HEK293 (cell line): ENCODE measurements around the gene RBM27.
"Not testable (repeated sequence)": the region's sequence is repeated elsewhere in the genome, so short reads cannot be mapped to it uniquely, and the experiment has no call there.

Source experiments
- CTCF ChIA-PET: fragments of 350-600 bp; formaldehyde crosslinking; extraction: SDS; loops from one replicate; lab custom pipeline; 2021; ENCODE audit warnings: antibody characterized with exemption; lab: Yijun Ruan, JAX
- POLR2A ChIA-PET: fragments of 300-600 bp; formaldehyde crosslinking; extraction: SDS; loops from one replicate; lab custom pipeline; 2020; ENCODE audit warnings: antibody characterized with exemption, inconsistent platforms; lab: Yijun Ruan, JAX
- H3K27ac ChIP-seq: fragments of 200-500 bp; sonication (Bioruptor generic); 2 replicates; pipeline ENCODE4 v1.5.1; 2014; ENCODE audit warnings: low read depth, low read length, control low read depth, inconsistent platforms; ENCODE audit errors: extremely low read depth
- H3K36me3 ChIP-seq, 2 experiments: fragments of 200-500 bp in 1 of 2; sonication (Bioruptor generic) in 1 of 2; 1 replicate in 1 of 2; 2 replicates in 1 of 2; pipeline ENCODE4 v1.5.1; 2014 to 2017; ENCODE audit warnings: inconsistent platforms in 2 of 2, low read length in 2 of 2; ENCODE audit not compliant: control insufficient read depth in 2 of 2, insufficient read depth in 1 of 2
- H3K4me1 ChIP-seq: fragments of 200-500 bp; sonication (Bioruptor generic); 2 replicates; pipeline ENCODE4 v1.5.1; 2014; ENCODE audit warnings: mild to moderate bottlenecking, low read length, inconsistent platforms; ENCODE audit not compliant: control insufficient read depth, insufficient read depth
- H3K4me3 ChIP-seq: 2 replicates; pipeline ENCODE4 v1.5.1; 2011; ENCODE audit warnings: low read depth, mild to moderate bottlenecking, control low read depth, low read length, moderate library complexity
- H3K9me3 ChIP-seq: fragments of 200-500 bp; sonication (Bioruptor generic); 2 replicates; pipeline ENCODE4 v1.5.1; 2014; ENCODE audit warnings: low read depth, low read length, inconsistent platforms; ENCODE audit not compliant: control insufficient read depth, insufficient read depth
- ATF2 ChIP-seq: fragments of 450-650 bp; formaldehyde crosslinking; IDR thresholded peaks from 2 replicates; pipeline ENCODE4 v1.5.1; 2016; ENCODE audit warnings: missing biosample characterization, missing genetic modification characterization, low read depth
- BCL6B ChIP-seq: fragments of 450-650 bp; formaldehyde crosslinking; IDR thresholded peaks from 2 replicates; pipeline ENCODE4 v1.5.1; 2017; ENCODE audit warnings: missing biosample characterization, missing genetic modification characterization
- GLI4 ChIP-seq: fragments of 450-650 bp; formaldehyde crosslinking; IDR thresholded peaks from 2 replicates; pipeline ENCODE4 v1.5.1; 2016; ENCODE audit warnings: missing biosample characterization, missing genetic modification characterization
- KLF1 ChIP-seq: fragments of 450-650 bp; formaldehyde crosslinking; IDR thresholded peaks from 2 replicates; pipeline ENCODE4 v1.5.1; 2016; ENCODE audit warnings: missing biosample characterization, missing genetic modification characterization
- SCRT1 ChIP-seq: fragments of 450-650 bp; formaldehyde crosslinking; IDR thresholded peaks from 2 replicates; pipeline ENCODE4 v1.5.1; 2016; ENCODE audit warnings: missing biosample characterization, missing genetic modification characterization, borderline replicate concordance
- YY2 ChIP-seq: fragments of 450-650 bp; formaldehyde crosslinking; IDR thresholded peaks from 2 replicates; pipeline ENCODE4 v1.5.1; 2016; ENCODE audit warnings: missing biosample characterization, missing genetic modification characterization
- ZBTB21 ChIP-seq: fragments of 450-650 bp; formaldehyde crosslinking; IDR thresholded peaks from 2 replicates; pipeline ENCODE4 v1.5.1; 2017; ENCODE audit warnings: missing biosample characterization, missing genetic modification characterization
- ZFP69B ChIP-seq: fragments of 450-650 bp; formaldehyde crosslinking; IDR thresholded peaks from 2 replicates; pipeline ENCODE4 v1.5.1; 2016; ENCODE audit warnings: missing biosample characterization, missing genetic modification characterization
- ZNF121 ChIP-seq: fragments of 450-650 bp; formaldehyde crosslinking; IDR thresholded peaks from 2 replicates; pipeline ENCODE4 v1.5.1; 2016; ENCODE audit warnings: missing biosample characterization, missing genetic modification characterization
- ZNF239 ChIP-seq: fragments of 450-650 bp; formaldehyde crosslinking; IDR thresholded peaks from 2 replicates; pipeline ENCODE4 v1.5.1; 2016; ENCODE audit warnings: missing biosample characterization, missing genetic modification characterization
- ZNF26 ChIP-seq: fragments of 450-650 bp; formaldehyde crosslinking; IDR thresholded peaks from 2 replicates; pipeline ENCODE4 v1.5.1; 2016; ENCODE audit warnings: missing biosample characterization, missing genetic modification characterization
- ZNF311 ChIP-seq: fragments of 450-650 bp; formaldehyde crosslinking; IDR thresholded peaks from 2 replicates; pipeline ENCODE4 v1.5.1; 2017; ENCODE audit warnings: missing biosample characterization, missing genetic modification characterization, borderline replicate concordance
- ZNF449 ChIP-seq: fragments of 450-650 bp; formaldehyde crosslinking; IDR thresholded peaks from 2 replicates; pipeline ENCODE4 v1.5.1; 2017; ENCODE audit warnings: missing biosample characterization, mild to moderate bottlenecking, missing genetic modification characterization, moderate library complexity
- ZNF488 ChIP-seq: fragments of 450-650 bp; formaldehyde crosslinking; IDR thresholded peaks from 2 replicates; pipeline ENCODE4 v1.5.1; 2016; ENCODE audit warnings: missing biosample characterization, missing genetic modification characterization
- ZNF704 ChIP-seq: fragments of 450-650 bp; formaldehyde crosslinking; IDR thresholded peaks from 2 replicates; pipeline ENCODE4 v1.5.1; 2016; ENCODE audit warnings: missing biosample characterization, missing genetic modification characterization

The RBM27 gene

GRCh38 chr5:146165903-146166302, 37.5 kb upstream of the RBM27 start:
- ChIA-PET POLR2A (interaction anchor here (1.2 kb wide), 1 partner anchor 255 kb away, joined by 3 read pairs; no protein-coding TSS in a partner anchor), CTCF (interaction anchor here (1.0 kb wide), 1 partner anchor 35 kb away, joined by 3 read pairs; no protein-coding TSS in a partner anchor)
- Histone ChIP-seq H3K4me1 (no peaks in the 10 kb centered on the region), H3K4me3 (no peak overlapping the region), H3K27ac (no peak overlapping the region), H3K9me3 (no peaks in the 10 kb centered on the region), H3K36me3 (peaks cover 88 to 94% of the 10 kb centered on the region in 2 experiments)
- TF ChIP-seq ZNF488 (tag by site-specific recombination) (no peak), ZNF239 (tag by site-specific recombination) (no peak), ATF2 (no peak), GLI4 (tag by site-specific recombination) (no peak)

GRCh38 chr5:146169076-146169475, 34.3 kb upstream of the RBM27 start:
- peaks cover 78 to 88% of the 10 kb centered on the region in 2 experiments for H3K36me3 ChIP-seq
- ChIA-PET POLR2A (no interaction called here), CTCF (interaction anchor here (0.7 kb wide), 1 partner anchor 250 kb away, joined by 6 read pairs; no protein-coding TSS in a partner anchor)
- no peak overlapping the region for H3K27ac ChIP-seq
- H3K4me3 ChIP-seq, result no peak overlapping the region
- H3K4me1 ChIP-seq, result no peaks in the 10 kb centered on the region
- TF ChIP-seq ZNF311 (tag by site-specific recombination), result no peak
- no peak for TF ChIP-seq YY2 (tag by site-specific recombination)
- TF ChIP-seq SCRT1 (tag by site-specific recombination), result no peak
- no peak for TF ChIP-seq ZFP69B (tag by site-specific recombination)
- no peak for TF ChIP-seq ZNF704 (tag by site-specific recombination)
- TF ChIP-seq ZNF449 (tag by site-specific recombination), result no peak
- no peak for TF ChIP-seq ZBTB21 (tag by site-specific recombination)
- TF ChIP-seq BCL6B, result no peak
- no peak for TF ChIP-seq ZNF121 (tag by site-specific recombination)
- no peak for TF ChIP-seq KLF1 (tag by site-specific recombination)
- no peak for TF ChIP-seq ZNF26 (tag by site-specific recombination)
- H3K9me3 ChIP-seq, result no peaks in the 10 kb centered on the region

- not testable (repeated sequence) for H3K9me3 ChIP-seq, H3K4me3 ChIP-seq, H3K27ac ChIP-seq, H3K4me1 ChIP-seq
- H3K36me3 ChIP-seq, result peaks cover 69 to 71% of the 10 kb centered on the region in 2 experiments
- ChIA-PET POLR2A (interaction anchor here (0.6 to 1.1 kb wide), 2 partner anchors 25 to 72 kb away, joined by 3 read pairs; no protein-coding TSS in a partner anchor), CTCF (interaction anchor here (0.5 to 1.2 kb wide), 3 partner anchors 238 to 316 kb away, joined by 3 to 6 read pairs (median 4); no protein-coding TSS in a partner anchor)
Observed at GRCh38 chr5:146173049-146173448, 30.4 kb upstream of the RBM27 start.
